C4-2B (cell line): ENCODE measurements around the gene NHLRC2.

ENCODE experiments used
- CTCF ChIP-seq: fragments of 450-650 bp; conservative IDR thresholded peaks from 2 replicates; pipeline ENCODE4 v1.5.1; 2017; ENCODE audit warnings: mild to moderate bottlenecking
- ZFX ChIP-seq: fragments of 450-650 bp; IDR thresholded peaks from 2 replicates; pipeline ENCODE4 v1.6.1; 2017

GRCh38 chr10:113820507-113820906 is 34.0 kb upstream of the NHLRC2 start:
- TF ChIP-seq CTCF (peak; percentile 3; the same call in 1 of the 2 replicates), ZFX (no peak)
